Natural killer cell (primary cell): ENCODE measurements around the gene PHACTR2. TPM values are rescaled to one million over a fixed set of nuclear protein-coding genes. Genes with fewer than 3 reads are reported as not detected.
"Not testable (repeated sequence)": the region's sequence is repeated elsewhere in the genome, so short reads cannot be mapped to it uniquely, and the experiment has no call there.

Experiments used
- ATAC-seq, 3 donors: fragments of 150-1000 bp in 2 of 3; fragments of 200-7000 bp in 1 of 3; cut with Tn5 transposase; 1 replicate in 1 of 3; 2 replicates in 2 of 3; pipeline ENCODE4 v1.10.0; 2021; ENCODE audit warnings: mild to moderate bottlenecking in 2 of 3, moderate library complexity in 2 of 3
- DNase-seq, 2 donors: peaks; one replicate each; pipeline versions ENCODE4 v3.0.0 to v3.0.0-alpha.2; 2013 to 2021; ENCODE audit warnings: mixed read lengths in 1 of 2
- H3K27ac ChIP-seq: one replicate; pipeline ENCODE4 v1.5.1; 2013; ENCODE audit warnings: mild to moderate bottlenecking, low read length
- H3K27me3 ChIP-seq: one replicate; pipeline ENCODE4 v1.6.1; 2013; ENCODE audit warnings: low read length; ENCODE audit not compliant: control insufficient read depth, insufficient read depth
- H3K36me3 ChIP-seq: one replicate; pipeline ENCODE4 v1.6.1; 2013; ENCODE audit warnings: low read length; ENCODE audit not compliant: control insufficient read depth, insufficient read depth
- H3K4me1 ChIP-seq: one replicate; pipeline ENCODE4 v1.6.1; 2013; ENCODE audit warnings: low read length; ENCODE audit not compliant: control insufficient read depth, insufficient read depth
- H3K4me3 ChIP-seq: one replicate; pipeline ENCODE4 v1.5.1; 2013; ENCODE audit warnings: low read length
- H3K9me3 ChIP-seq: one replicate; pipeline ENCODE4 v1.6.1; 2013; ENCODE audit warnings: low read length; ENCODE audit not compliant: control insufficient read depth, insufficient read depth
- H3K27ac Mint-ChIP-seq, 2 donors: one replicate each; pipeline ENCODE4 v1.8.0; 2022; ENCODE audit warnings: mild to moderate bottlenecking in 2 of 2, mixed read lengths in 2 of 2, moderate library complexity in 1 of 2
- H3K27me3 Mint-ChIP-seq, 2 donors: one replicate each; pipeline ENCODE4 v1.8.0; 2022; ENCODE audit warnings: low read depth in 2 of 2, mixed read lengths in 2 of 2
- H3K36me3 Mint-ChIP-seq: one replicate; pipeline ENCODE4 v1.8.0; 2022; ENCODE audit warnings: mixed read lengths
- H3K4me1 Mint-ChIP-seq, 2 donors: one replicate each; pipeline ENCODE4 v1.8.0; 2022; ENCODE audit warnings: mixed read lengths in 2 of 2
- H3K4me3 Mint-ChIP-seq: one replicate; pipeline ENCODE4 v1.8.0; 2022; ENCODE audit warnings: mild to moderate bottlenecking, moderate library complexity, mixed read lengths
- H3K9me3 Mint-ChIP-seq, 2 donors: one replicate each; pipeline ENCODE4 v1.8.0; 2022; ENCODE audit warnings: mixed read lengths in 2 of 2
- CTCF ChIP-seq: fragments of 200-600 bp; IDR thresholded peaks from one replicate; pipeline ENCODE4 v1.8.0; 2022; ENCODE audit warnings: antibody characterized with exemption
- WGBS: methylation state at CpG from one replicate; pipeline ENCODE4 v1.1.7; 2013; ENCODE audit warnings: missing lambda C conversion rate; ENCODE audit not compliant: insufficient coverage; 5-methylcytosine and 5-hydroxymethylcytosine counted together
- intact Hi-C: fragments of 100-400 bp; cut with micrococcal nuclease; formaldehyde crosslinking; loops from one replicate; pipeline ENCODE4 v1.14.2; 2022
- total RNA-seq, 4 donors: library from RNA; stranded (reverse); fragments of 120-200 nt in 1 of 4; gene quantifications; one replicate each; pipeline versions ENCODE4 v1.2.3 to v1.2.4, GENCODE V29; 2013 to 2022

PHACTR2 gene
- total RNA-seq, 3 donors from 2014 or later (not counting 1 experiment from before 2014, with no cell fraction given): 23.8 to 32.7 (median 24.9) TPM

- H3K27me3 Mint-ChIP-seq, intact Hi-C loops, H3K4me3 ChIP-seq, H3K9me3 ChIP-seq, H3K4me1 ChIP-seq, DNase-seq, H3K27ac ChIP-seq, H3K27me3 ChIP-seq, H3K36me3 ChIP-seq, H3K4me3 Mint-ChIP-seq, H3K9me3 Mint-ChIP-seq, H3K4me1 Mint-ChIP-seq, H3K27ac Mint-ChIP-seq, ATAC-seq: not testable (repeated sequence)
- WGBS: 100% methylated on average over 1 of the region's 1 CpG
- peaks cover 17% of the 10 kb centered on the region for H3K36me3 Mint-ChIP-seq
These were observed 193.5 kb downstream of the PHACTR2 start for GRCh38 chr6:143871202-143871730.

- Mint-ChIP-seq H3K36me3 (peaks cover 8% of the 10 kb centered on the region), H3K9me3 (no peaks in the 10 kb centered on the region), H3K4me3 (no peak overlapping the region), H3K27me3 (no peaks in the 10 kb centered on the region), H3K4me1 (peaks cover 6 to 7% of the 10 kb centered on the region in 2 donors), H3K27ac (peak overlapping the region in 1 of 2 donors; percentile 41)
- ATAC-seq: peak; percentile 75 to 78 (median 75)
- Histone ChIP-seq H3K36me3 (no peaks in the 10 kb centered on the region), H3K4me1 (no peaks in the 10 kb centered on the region), H3K4me3 (no peak overlapping the region), H3K27ac (no peak overlapping the region), H3K9me3 (no peaks in the 10 kb centered on the region), H3K27me3 (no peaks in the 10 kb centered on the region)
- no peak for DNase-seq
- intact Hi-C loops: no loop called here
- no peak for TF ChIP-seq CTCF
- 100% methylated on average over 1 of the region's 2 CpGs for WGBS
These were observed 194.4 kb downstream of the PHACTR2 start for GRCh38 chr6:143872201-143872600.

GRCh38 chr6:143873600-143873999 lies 195.8 kb downstream of the PHACTR2 start:
- H3K9me3 ChIP-seq, H3K27me3 Mint-ChIP-seq: not testable (repeated sequence)
- 88% methylated on average over 4 of the region's 4 CpGs for WGBS

GRCh38 chr6:143874503-143874902 lies 196.7 kb downstream of the PHACTR2 start:
- H3K27ac ChIP-seq, DNase-seq, H3K27me3 Mint-ChIP-seq, H3K9me3 Mint-ChIP-seq, H3K36me3 ChIP-seq, H3K4me1 Mint-ChIP-seq, intact Hi-C loops, H3K4me3 Mint-ChIP-seq, H3K36me3 Mint-ChIP-seq, H3K27me3 ChIP-seq, H3K27ac Mint-ChIP-seq, H3K9me3 ChIP-seq, ATAC-seq, H3K4me1 ChIP-seq, H3K4me3 ChIP-seq: not testable (repeated sequence)

More at GRCh38 chr6:143873600-143873999, 195.8 kb downstream of the PHACTR2 start:
- H3K27me3 ChIP-seq, H3K27ac Mint-ChIP-seq, H3K4me3 Mint-ChIP-seq, H3K36me3 ChIP-seq, intact Hi-C loops, ATAC-seq, DNase-seq, H3K9me3 Mint-ChIP-seq, H3K4me3 ChIP-seq, H3K4me1 ChIP-seq, H3K36me3 Mint-ChIP-seq, H3K4me1 Mint-ChIP-seq, H3K27ac ChIP-seq: not testable (repeated sequence)

- Mint-ChIP-seq H3K4me3 (no peak overlapping the region), H3K27me3 (no peaks in the 10 kb centered on the region), H3K9me3 (no peaks in the 10 kb centered on the region), H3K4me1 (peaks cover 6 to 7% of the 10 kb centered on the region in 2 donors), H3K27ac (no peak overlapping the region), H3K36me3 (peaks cover 8% of the 10 kb centered on the region)
- Histone ChIP-seq H3K27me3 (no peaks in the 10 kb centered on the region), H3K9me3 (no peaks in the 10 kb centered on the region), H3K4me3 (no peak overlapping the region), H3K4me1 (no peaks in the 10 kb centered on the region), H3K27ac (no peak overlapping the region), H3K36me3 (no peaks in the 10 kb centered on the region)
- intact Hi-C loops: no loop called here
- ATAC-seq: no peak
- 89% methylated on average over 1 of the region's 1 CpG for WGBS
- DNase-seq: no peak
- TF ChIP-seq CTCF: no peak
These were observed 200.0 kb downstream of the PHACTR2 start for GRCh38 chr6:143877584-143878271.
